ENCODE measurements around the gene HOXA6.
A peak's percentile ranks its signal among the peaks of the same experiment; 100 is the strongest.

Gene HOXA6

GRCh38 chr7:27151931-27152815, 4.6 kb upstream of the HOXA6 start, which contains the start of gene HOXA3:
TSS of gene HOXA3 (minus strand) at chr7:27152583. CDS start at chr7:27110640, 41,943 bp downstream.
- no peak for DNase-seq (ENCODE audit: low read depth in 2 of 3, low spot score in 1 of 3)

DNA sequence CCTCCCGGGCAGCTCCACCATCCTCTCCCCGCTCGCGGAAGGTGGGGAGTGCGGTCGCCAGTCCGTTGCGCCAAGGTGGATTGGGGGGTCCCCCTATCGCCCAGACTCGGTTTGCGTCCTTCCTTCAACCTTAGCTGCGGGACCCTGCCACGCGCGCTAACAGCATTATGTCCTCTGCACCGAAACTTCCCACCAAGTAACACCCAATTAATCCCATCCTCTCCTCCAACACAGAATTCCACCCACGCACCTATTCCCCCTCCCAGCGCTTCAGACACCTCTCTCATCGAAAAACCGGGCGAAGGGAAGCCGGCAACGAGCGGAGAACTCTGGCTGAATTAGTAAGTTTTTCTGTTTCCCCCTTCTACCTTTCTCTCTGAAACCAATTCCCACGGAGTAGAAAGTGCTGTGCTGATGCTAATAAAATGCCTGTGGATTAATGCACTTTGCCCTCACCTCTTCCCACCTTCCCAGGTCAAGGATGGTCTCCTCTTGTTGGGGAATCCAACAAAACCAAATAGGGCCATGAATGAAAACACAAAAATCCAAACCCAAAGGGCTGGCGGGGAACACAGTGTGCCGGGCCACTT, 3.9 kb upstream of the HOXA6 start:
- DNase-seq (ENCODE audit: low read depth in 2 of 3, low spot score in 1 of 3), result no peak

DNA sequence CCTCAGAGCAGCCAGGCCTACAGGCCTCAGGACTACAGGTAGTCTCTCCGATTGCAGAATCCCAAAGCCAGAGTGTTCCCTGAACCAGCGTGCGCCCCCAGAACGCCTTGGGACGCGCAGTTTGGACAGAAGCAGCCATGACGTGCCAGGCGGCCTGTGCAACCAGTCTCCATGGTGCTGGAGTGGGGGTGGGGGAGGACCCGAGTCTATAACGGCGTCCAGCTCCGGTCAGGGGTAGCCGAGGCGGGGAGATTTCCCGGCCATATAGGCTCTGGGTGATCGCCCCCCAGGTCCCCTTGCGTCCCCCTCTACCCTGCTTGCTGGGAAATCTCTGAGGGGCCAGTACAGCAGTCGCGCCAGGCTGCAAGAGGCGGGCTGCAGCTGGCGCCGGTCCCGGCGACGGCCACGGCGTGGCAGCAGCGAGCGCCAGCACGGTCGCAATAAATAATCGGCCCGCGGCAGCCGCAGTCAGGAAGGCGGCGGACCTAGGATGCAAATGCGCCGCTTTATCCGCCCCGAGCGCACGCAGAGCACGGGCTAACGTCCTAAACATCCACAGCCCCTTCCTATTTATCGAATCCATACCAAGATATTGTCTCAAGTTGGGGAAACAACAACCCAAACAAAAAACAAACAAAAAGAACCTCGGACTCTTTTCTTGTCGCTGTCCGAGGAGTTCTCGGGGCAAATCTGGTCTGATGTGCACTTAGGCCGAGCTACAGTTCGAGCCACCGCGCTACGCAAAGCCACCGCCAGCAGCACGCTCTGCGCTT, 3.2 kb upstream of the HOXA6 start:
- peak; percentile 40 to 66 (median 46) for DNase-seq (ENCODE audit: low read depth in 2 of 3, low spot score in 1 of 3)

DNA sequence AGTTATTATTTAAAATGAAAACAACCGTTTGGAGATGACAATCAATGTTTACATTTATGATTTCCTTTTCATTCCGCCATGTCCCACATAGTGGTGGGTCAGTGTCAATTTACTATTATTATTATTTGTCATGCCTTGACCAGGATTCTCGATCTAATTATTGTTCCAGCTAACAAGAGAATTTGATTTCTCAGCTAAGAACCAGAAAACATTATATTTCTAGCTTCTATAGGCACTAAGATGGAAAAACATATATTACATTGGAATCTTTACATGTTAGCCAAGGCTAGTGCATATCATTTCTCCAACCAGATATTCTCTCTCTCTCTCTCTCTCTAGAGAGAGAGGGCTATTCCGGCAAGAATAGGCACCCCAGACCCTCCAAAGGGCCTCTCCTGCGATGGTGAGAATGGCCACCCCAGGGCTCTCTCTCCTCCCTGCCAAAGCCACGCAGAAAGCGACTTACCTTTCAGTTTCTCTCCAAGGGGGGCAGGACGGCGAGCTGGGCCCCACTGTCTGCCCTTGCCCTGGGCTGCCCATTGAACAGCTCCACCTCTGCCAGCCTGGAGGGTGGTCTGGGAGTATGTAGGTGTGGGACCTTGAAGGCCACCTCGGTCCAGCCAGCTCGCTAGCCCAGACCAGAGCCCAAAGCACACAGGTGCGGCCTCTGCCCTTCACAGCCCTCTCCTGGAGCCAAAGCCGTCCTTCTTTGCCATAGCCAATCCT, 2.4 kb upstream of the HOXA6 start:
- no peak for DNase-seq (ENCODE audit: low read depth in 2 of 3, low spot score in 1 of 3)

GRCh38 chr7:27148756-27149641, 1.4 kb upstream of the HOXA6 start:
- DNase-seq (ENCODE audit: low read depth in 2 of 3, low spot score in 1 of 3), result no peak

GRCh38 chr7:27148031-27148755, 619 bp upstream of the HOXA6 start:
- no peak for DNase-seq (ENCODE audit: low read depth in 2 of 3, low spot score in 1 of 3)

DNA sequence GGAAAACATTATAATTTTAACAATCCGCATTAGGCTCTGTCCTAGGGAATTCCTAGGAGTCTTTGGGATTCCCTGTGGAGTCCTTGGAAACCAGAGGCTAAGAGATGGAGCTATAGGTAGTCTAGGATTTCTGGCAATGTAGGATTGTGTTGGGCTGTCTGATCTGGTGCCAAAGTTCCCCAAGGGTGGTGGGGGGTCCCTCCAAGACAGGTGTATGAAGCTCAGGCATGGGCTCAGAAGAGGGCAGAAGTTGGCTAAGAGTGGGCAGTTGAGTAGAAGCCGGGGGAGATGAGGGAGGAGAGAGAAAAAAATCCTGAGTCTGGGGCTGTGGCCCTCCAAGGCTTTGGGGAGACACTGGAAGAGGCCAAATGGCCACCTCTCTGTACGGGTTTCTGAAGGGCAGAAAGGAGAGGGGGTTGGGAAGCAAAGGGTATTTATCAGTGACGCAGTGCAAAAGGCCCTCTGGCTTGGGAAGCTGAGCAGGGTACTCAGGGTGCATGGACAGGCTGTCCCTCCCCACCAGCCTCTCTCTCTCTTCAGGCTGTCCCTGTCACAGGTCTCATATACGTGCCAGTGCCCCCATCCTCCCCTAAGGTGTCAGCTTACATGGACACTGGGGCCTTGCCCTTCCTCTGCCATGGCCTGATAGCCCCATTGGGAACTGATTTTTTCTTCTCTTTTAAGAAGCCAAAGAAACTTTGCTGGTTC, 929 bp downstream of the HOXA6 start:
- no peak for DNase-seq (ENCODE audit: low read depth in 2 of 3, low spot score in 1 of 3)

- no peak for DNase-seq (ENCODE audit: low read depth in 2 of 3, low spot score in 1 of 3)
Observed at GRCh38 chr7:27145914-27146412, 1.6 kb downstream of the HOXA6 start.

GRCh38 chr7:27145165-27145913, 2.2 kb downstream of the HOXA6 start:
- no peak for DNase-seq (ENCODE audit: low read depth in 2 of 3, low spot score in 1 of 3)

- no peak for DNase-seq (ENCODE audit: low read depth in 2 of 3, low spot score in 1 of 3)
Observed at GRCh38 chr7:27144781-27145164, 2.8 kb downstream of the HOXA6 start.

DNA sequence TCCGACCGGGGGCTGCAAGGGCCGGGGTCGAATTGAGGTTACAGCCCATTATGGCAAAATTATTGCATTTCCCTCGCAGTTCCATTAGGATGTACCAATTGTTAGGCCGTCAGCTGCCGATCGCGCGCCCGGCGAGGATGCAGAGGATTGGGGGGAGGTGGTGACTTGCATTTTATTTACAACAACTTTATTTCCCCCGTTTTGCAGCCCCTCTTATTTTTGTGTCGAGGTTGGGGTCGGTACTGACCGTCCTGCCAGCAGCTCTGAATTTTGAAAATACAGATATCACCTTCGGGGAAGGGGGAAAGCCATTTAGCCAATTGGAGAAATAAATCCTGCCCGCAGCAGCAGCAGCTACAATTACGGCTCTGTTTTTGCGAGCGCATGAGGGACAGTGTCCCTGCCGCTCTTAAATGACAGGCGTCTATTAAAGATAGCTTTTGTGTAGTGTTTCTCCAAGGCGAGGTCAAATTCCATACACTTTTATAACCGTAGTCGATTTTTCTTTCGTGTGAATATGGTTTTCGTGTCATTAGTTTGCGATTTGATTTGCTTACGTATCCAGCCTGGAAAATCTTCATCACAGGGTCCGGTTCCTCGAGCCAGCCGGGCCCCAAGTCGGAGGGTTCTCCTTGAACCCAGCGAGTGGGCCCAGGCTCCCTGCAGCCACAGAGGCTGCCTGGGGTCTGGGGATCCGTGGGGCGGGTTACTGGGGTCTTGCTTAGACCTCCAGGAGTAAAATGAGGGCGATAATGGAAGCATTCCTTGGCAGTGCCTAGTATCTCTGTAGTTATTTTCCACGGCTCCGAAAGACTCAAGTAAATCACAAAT, 3.4 kb downstream of the HOXA6 start:
- no peak for DNase-seq (ENCODE audit: low read depth in 2 of 3, low spot score in 1 of 3)

GRCh38 chr7:27143023-27143949, 4.3 kb downstream of the HOXA6 start, which contains the start of gene HOXA5:
TSS of gene HOXA5 (minus strand) at chr7:27143681. CDS start at chr7:27143607, 74 bp downstream.
- DNase-seq (ENCODE audit: low read depth in 2 of 3, low spot score in 1 of 3), result no peak

GRCh38 chr7:27142580-27143022, 5.0 kb downstream of the HOXA6 start:
- no peak for DNase-seq (ENCODE audit: low read depth in 2 of 3, low spot score in 1 of 3)

GRCh38 chr7:27141923-27142579, 5.5 kb downstream of the HOXA6 start:
- DNase-seq (ENCODE audit: low read depth in 2 of 3, low spot score in 1 of 3), result no peak

All from stimulated activated CD4-positive, alpha-beta T cell treated with anti-CD3 and anti-CD28 coated beads, Interleukin-12 subunit alpha, Interleukin-12 subunit beta, amount 100 ng/mL, for 48 hours (primary cell).